HEK293 (cell line): ENCODE data around the gene BCAS2.

ENCODE experiments used
- CTCF ChIA-PET: fragments of 350-600 bp; formaldehyde crosslinking; extraction: SDS; loops from one replicate; lab custom pipeline; 2021; ENCODE audit warnings: antibody characterized with exemption; lab: Yijun Ruan, JAX
- POLR2A ChIA-PET: fragments of 300-600 bp; formaldehyde crosslinking; extraction: SDS; loops from one replicate; lab custom pipeline; 2020; ENCODE audit warnings: antibody characterized with exemption, inconsistent platforms; lab: Yijun Ruan, JAX
- H3K27ac ChIP-seq: fragments of 200-500 bp; sonication (Bioruptor generic); 2 replicates; pipeline ENCODE4 v1.5.1; 2014; ENCODE audit warnings: low read depth, low read length, control low read depth, inconsistent platforms; ENCODE audit errors: extremely low read depth
- H3K36me3 ChIP-seq, 2 experiments: fragments of 200-500 bp in 1 of 2; sonication (Bioruptor generic) in 1 of 2; 1 replicate in 1 of 2; 2 replicates in 1 of 2; pipeline ENCODE4 v1.5.1; 2014 to 2017; ENCODE audit warnings: inconsistent platforms in 2 of 2, low read length in 2 of 2; ENCODE audit not compliant: control insufficient read depth in 2 of 2, insufficient read depth in 1 of 2
- H3K4me1 ChIP-seq: fragments of 200-500 bp; sonication (Bioruptor generic); 2 replicates; pipeline ENCODE4 v1.5.1; 2014; ENCODE audit warnings: mild to moderate bottlenecking, low read length, inconsistent platforms; ENCODE audit not compliant: control insufficient read depth, insufficient read depth
- H3K4me3 ChIP-seq: 2 replicates; pipeline ENCODE4 v1.5.1; 2011; ENCODE audit warnings: low read depth, mild to moderate bottlenecking, control low read depth, low read length, moderate library complexity
- H3K9me3 ChIP-seq: fragments of 200-500 bp; sonication (Bioruptor generic); 2 replicates; pipeline ENCODE4 v1.5.1; 2014; ENCODE audit warnings: low read depth, low read length, inconsistent platforms; ENCODE audit not compliant: control insufficient read depth, insufficient read depth
- ATF2 ChIP-seq: fragments of 450-650 bp; formaldehyde crosslinking; IDR thresholded peaks from 2 replicates; pipeline ENCODE4 v1.5.1; 2016; ENCODE audit warnings: missing biosample characterization, missing genetic modification characterization, low read depth
- FEZF1 ChIP-seq: fragments of 450-650 bp; formaldehyde crosslinking; IDR thresholded peaks from 2 replicates; pipeline ENCODE4 v1.5.1; 2016; ENCODE audit warnings: missing biosample characterization, missing genetic modification characterization
- GFI1B ChIP-seq: fragments of 450-650 bp; formaldehyde crosslinking; IDR thresholded peaks from 2 replicates; pipeline ENCODE4 v1.5.1; 2016; ENCODE audit warnings: missing biosample characterization, missing genetic modification characterization
- GLIS1 ChIP-seq: fragments of 450-650 bp; formaldehyde crosslinking; IDR thresholded peaks from 2 replicates; pipeline ENCODE4 v1.5.1; 2016; ENCODE audit warnings: missing biosample characterization, missing genetic modification characterization
- HOXA7 ChIP-seq: sonication (generic); formaldehyde crosslinking; IDR thresholded peaks from 2 replicates; pipeline ENCODE4 v1.8.1; 2022; ENCODE audit warnings: missing genetic modification reagents, borderline replicate concordance
- KLF8 ChIP-seq: fragments of 450-650 bp; formaldehyde crosslinking; IDR thresholded peaks from 2 replicates; pipeline ENCODE4 v1.5.1; 2016; ENCODE audit warnings: missing biosample characterization, missing genetic modification characterization
- PBX3 ChIP-seq: sonication (generic); formaldehyde crosslinking; IDR thresholded peaks from 2 replicates; pipeline ENCODE4 v1.8.1; 2022; ENCODE audit warnings: mild to moderate bottlenecking, moderate library complexity, missing genetic modification reagents
- WT1 ChIP-seq: fragments of 450-650 bp; formaldehyde crosslinking; IDR thresholded peaks from 2 replicates; pipeline ENCODE4 v1.5.1; 2016; ENCODE audit warnings: missing biosample characterization, missing genetic modification characterization
- ZBTB21 ChIP-seq: fragments of 450-650 bp; formaldehyde crosslinking; IDR thresholded peaks from 2 replicates; pipeline ENCODE4 v1.5.1; 2017; ENCODE audit warnings: missing biosample characterization, missing genetic modification characterization
- ZFHX2 ChIP-seq: fragments of 450-650 bp; formaldehyde crosslinking; conservative IDR thresholded peaks from 2 replicates; pipeline ENCODE4 v1.5.1; 2016; ENCODE audit warnings: missing biosample characterization, missing genetic modification characterization
- ZNF2 ChIP-seq: fragments of 450-650 bp; formaldehyde crosslinking; IDR thresholded peaks from 2 replicates; pipeline ENCODE4 v1.5.1; 2016; ENCODE audit warnings: missing biosample characterization, missing genetic modification characterization
- ZNF211 ChIP-seq: fragments of 450-650 bp; formaldehyde crosslinking; IDR thresholded peaks from 2 replicates; pipeline ENCODE4 v1.5.1; 2016; ENCODE audit warnings: low read depth, missing biosample characterization, missing genetic modification characterization
- ZNF214 ChIP-seq: fragments of 450-650 bp; formaldehyde crosslinking; IDR thresholded peaks from 2 replicates; pipeline ENCODE4 v1.5.1; 2017; ENCODE audit warnings: missing biosample characterization, mild to moderate bottlenecking, missing genetic modification characterization, borderline replicate concordance
- ZNF221 ChIP-seq: fragments of 450-650 bp; formaldehyde crosslinking; IDR thresholded peaks from 2 replicates; pipeline ENCODE4 v1.5.1; 2017; ENCODE audit warnings: missing biosample characterization, missing genetic modification characterization, borderline replicate concordance
- ZNF223 ChIP-seq: fragments of 450-650 bp; formaldehyde crosslinking; IDR thresholded peaks from 2 replicates; pipeline ENCODE4 v1.5.1; 2016; ENCODE audit warnings: missing biosample characterization, missing genetic modification characterization
- ZNF23 ChIP-seq: fragments of 450-650 bp; formaldehyde crosslinking; IDR thresholded peaks from 2 replicates; pipeline ENCODE4 v1.5.1; 2016; ENCODE audit warnings: missing biosample characterization, missing genetic modification characterization, borderline replicate concordance
- ZNF302 ChIP-seq: fragments of 450-650 bp; formaldehyde crosslinking; IDR thresholded peaks from 2 replicates; pipeline ENCODE4 v1.5.1; 2016; ENCODE audit warnings: missing biosample characterization, missing genetic modification characterization, low read depth
- ZNF335 ChIP-seq: fragments of 450-650 bp; formaldehyde crosslinking; conservative IDR thresholded peaks from 2 replicates; pipeline ENCODE4 v1.5.1; 2016; ENCODE audit warnings: missing biosample characterization, missing genetic modification characterization
- ZNF341 ChIP-seq: fragments of 450-650 bp; formaldehyde crosslinking; IDR thresholded peaks from 2 replicates; pipeline ENCODE4; 2016; ENCODE audit warnings: low read depth, missing biosample characterization, missing genetic modification characterization
- ZNF391 ChIP-seq: fragments of 450-650 bp; formaldehyde crosslinking; IDR thresholded peaks from 2 replicates; pipeline ENCODE4 v1.5.1; 2016; ENCODE audit warnings: low read depth, missing biosample characterization, missing genetic modification characterization, borderline replicate concordance
- ZNF426 ChIP-seq: fragments of 450-650 bp; formaldehyde crosslinking; IDR thresholded peaks from 2 replicates; pipeline ENCODE4 v1.5.1; 2017; ENCODE audit warnings: missing biosample characterization, missing genetic modification characterization, mild to moderate bottlenecking, inconsistent platforms, moderate library complexity
- ZNF549 ChIP-seq: fragments of 450-650 bp; IDR thresholded peaks from 2 replicates; pipeline ENCODE4 v1.5.1; 2018; ENCODE audit warnings: missing biosample characterization, missing genetic modification characterization, mild to moderate bottlenecking, inconsistent platforms, moderate library complexity
- ZNF585B ChIP-seq: fragments of 450-650 bp; formaldehyde crosslinking; IDR thresholded peaks from 2 replicates; pipeline ENCODE4 v1.5.1; 2016; ENCODE audit warnings: missing biosample characterization, missing genetic modification characterization
- ZNF624 ChIP-seq: fragments of 450-650 bp; formaldehyde crosslinking; IDR thresholded peaks from 2 replicates; pipeline ENCODE4 v1.5.1; 2017; ENCODE audit warnings: missing biosample characterization, missing genetic modification characterization
- ZNF654 ChIP-seq: fragments of 450-650 bp; formaldehyde crosslinking; IDR thresholded peaks from 2 replicates; pipeline ENCODE4 v1.5.1; 2016; ENCODE audit warnings: low read depth, missing biosample characterization, missing genetic modification characterization
- ZNF658 ChIP-seq: fragments of 450-650 bp; formaldehyde crosslinking; IDR thresholded peaks from 2 replicates; pipeline ENCODE4; 2016; ENCODE audit warnings: missing biosample characterization, missing genetic modification characterization
- ZNF776 ChIP-seq: fragments of 450-650 bp; formaldehyde crosslinking; IDR thresholded peaks from 2 replicates; pipeline ENCODE4 v1.5.0; 2017; ENCODE audit warnings: missing biosample characterization, missing genetic modification characterization, borderline replicate concordance
- ZNF792 ChIP-seq: fragments of 450-650 bp; formaldehyde crosslinking; IDR thresholded peaks from 2 replicates; pipeline ENCODE4 v1.5.1; 2016; ENCODE audit warnings: missing biosample characterization, missing genetic modification characterization
- TF ChIP-seq, protein P1 (sequence below): fragments of 450-650 bp; formaldehyde crosslinking; IDR thresholded peaks from 2 replicates; pipeline ENCODE4 v1.5.1; 2016; ENCODE audit warnings: missing biosample characterization, missing genetic modification characterization
- TF ChIP-seq, protein P2 (sequence below): fragments of 450-650 bp; formaldehyde crosslinking; IDR thresholded peaks from 2 replicates; pipeline ENCODE4 v1.5.1; 2016; ENCODE audit warnings: missing biosample characterization, missing genetic modification characterization, borderline replicate concordance

Gene BCAS2

DNA sequence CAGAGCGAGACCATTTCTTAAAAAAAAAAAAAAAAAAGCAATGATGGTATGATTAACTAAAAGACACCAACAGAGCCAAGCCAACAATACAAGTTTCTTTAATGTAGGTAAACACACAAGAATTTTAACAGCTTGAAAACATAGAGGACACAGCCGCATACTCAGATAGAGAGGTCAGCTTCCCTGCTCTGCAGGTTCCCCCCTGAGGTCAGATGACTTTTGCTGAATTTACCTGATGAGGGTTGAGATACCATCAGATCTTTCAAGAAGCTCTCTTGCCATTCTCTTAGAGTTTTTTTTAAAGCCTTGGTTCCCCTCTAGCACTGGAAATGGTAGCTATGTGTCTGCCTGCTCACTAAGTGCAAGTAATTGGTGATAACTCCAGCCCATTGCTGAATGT lies 31.1 kb downstream of the BCAS2 start:
- TF ChIP-seq ZNF23 (no peak), PBX3 (CRISPR knock-in tag) (no peak), ATF2 (no peak), ZNF624 (no peak), ZNF792 (tag by site-specific recombination) (no peak), ZBTB21 (tag by site-specific recombination) (no peak), ZNF585B (tag by site-specific recombination) (no peak), FEZF1 (tag by site-specific recombination) (no peak), WT1 (tag by site-specific recombination) (no peak), ZNF221 (tag by site-specific recombination) (no peak), ZNF658 (tag by site-specific recombination) (no peak), GFI1B (tag by site-specific recombination) (no peak), ZNF776 (tag by site-specific recombination) (no peak), ZNF654 (tag by site-specific recombination) (no peak), ZNF223 (tag by site-specific recombination) (no peak), GLIS1 (tag by site-specific recombination) (no peak), ZNF341 (tag by site-specific recombination) (no peak), HOXA7 (CRISPR knock-in tag) (no peak), ZNF426 (tag by site-specific recombination) (no peak)
- Histone ChIP-seq H3K4me1 (no peaks in the 10 kb centered on the region), H3K9me3 (no peaks in the 10 kb centered on the region), H3K27ac (no peak overlapping the region), H3K36me3 (no peaks in the 10 kb centered on the region), H3K4me3 (no peak overlapping the region)
- CTCF ChIA-PET, result interaction anchor here (0.6 kb wide), 1 partner anchor 20 kb away, joined by 3 read pairs; no protein-coding TSS in a partner anchor
- POLR2A ChIA-PET, result interaction anchor here (0.7 kb wide), 1 partner anchor 9 kb away, joined by 4 read pairs; no protein-coding TSS in a partner anchor

GRCh38 chr1:114549137-114549536 lies 32.3 kb downstream of the BCAS2 start:
- CTCF ChIA-PET, result interaction anchor here (0.6 to 0.7 kb wide), 2 partner anchors 231 to 248 kb away, joined by 3 to 5 read pairs; no protein-coding TSS in a partner anchor
- H3K36me3 ChIP-seq, result no peaks in the 10 kb centered on the region
- H3K4me3 ChIP-seq, result no peak overlapping the region
- POLR2A ChIA-PET, result no interaction called here
- TF ChIP-seq, protein P1, sequence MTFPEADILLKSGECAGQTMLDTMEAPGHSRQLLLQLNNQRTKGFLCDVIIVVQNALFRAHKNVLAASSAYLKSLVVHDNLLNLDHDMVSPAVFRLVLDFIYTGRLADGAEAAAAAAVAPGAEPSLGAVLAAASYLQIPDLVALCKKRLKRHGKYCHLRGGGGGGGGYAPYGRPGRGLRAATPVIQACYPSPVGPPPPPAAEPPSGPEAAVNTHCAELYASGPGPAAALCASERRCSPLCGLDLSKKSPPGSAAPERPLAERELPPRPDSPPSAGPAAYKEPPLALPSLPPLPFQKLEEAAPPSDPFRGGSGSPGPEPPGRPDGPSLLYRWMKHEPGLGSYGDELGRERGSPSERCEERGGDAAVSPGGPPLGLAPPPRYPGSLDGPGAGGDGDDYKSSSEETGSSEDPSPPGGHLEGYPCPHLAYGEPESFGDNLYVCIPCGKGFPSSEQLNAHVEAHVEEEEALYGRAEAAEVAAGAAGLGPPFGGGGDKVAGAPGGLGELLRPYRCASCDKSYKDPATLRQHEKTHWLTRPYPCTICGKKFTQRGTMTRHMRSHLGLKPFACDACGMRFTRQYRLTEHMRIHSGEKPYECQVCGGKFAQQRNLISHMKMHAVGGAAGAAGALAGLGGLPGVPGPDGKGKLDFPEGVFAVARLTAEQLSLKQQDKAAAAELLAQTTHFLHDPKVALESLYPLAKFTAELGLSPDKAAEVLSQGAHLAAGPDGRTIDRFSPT (tag by site-specific recombination), result no peak
- no peak for TF ChIP-seq ZNF211 (tag by site-specific recombination)
- no peak for TF ChIP-seq ZNF302
- TF ChIP-seq ZFHX2 (tag by site-specific recombination), result no peak
- no peak for TF ChIP-seq ZNF2 (tag by site-specific recombination)
- TF ChIP-seq ZNF391 (tag by site-specific recombination), result no peak
- TF ChIP-seq KLF8 (tag by site-specific recombination), result no peak
- no peak for TF ChIP-seq ZNF214 (tag by site-specific recombination)
- TF ChIP-seq, protein P2, sequence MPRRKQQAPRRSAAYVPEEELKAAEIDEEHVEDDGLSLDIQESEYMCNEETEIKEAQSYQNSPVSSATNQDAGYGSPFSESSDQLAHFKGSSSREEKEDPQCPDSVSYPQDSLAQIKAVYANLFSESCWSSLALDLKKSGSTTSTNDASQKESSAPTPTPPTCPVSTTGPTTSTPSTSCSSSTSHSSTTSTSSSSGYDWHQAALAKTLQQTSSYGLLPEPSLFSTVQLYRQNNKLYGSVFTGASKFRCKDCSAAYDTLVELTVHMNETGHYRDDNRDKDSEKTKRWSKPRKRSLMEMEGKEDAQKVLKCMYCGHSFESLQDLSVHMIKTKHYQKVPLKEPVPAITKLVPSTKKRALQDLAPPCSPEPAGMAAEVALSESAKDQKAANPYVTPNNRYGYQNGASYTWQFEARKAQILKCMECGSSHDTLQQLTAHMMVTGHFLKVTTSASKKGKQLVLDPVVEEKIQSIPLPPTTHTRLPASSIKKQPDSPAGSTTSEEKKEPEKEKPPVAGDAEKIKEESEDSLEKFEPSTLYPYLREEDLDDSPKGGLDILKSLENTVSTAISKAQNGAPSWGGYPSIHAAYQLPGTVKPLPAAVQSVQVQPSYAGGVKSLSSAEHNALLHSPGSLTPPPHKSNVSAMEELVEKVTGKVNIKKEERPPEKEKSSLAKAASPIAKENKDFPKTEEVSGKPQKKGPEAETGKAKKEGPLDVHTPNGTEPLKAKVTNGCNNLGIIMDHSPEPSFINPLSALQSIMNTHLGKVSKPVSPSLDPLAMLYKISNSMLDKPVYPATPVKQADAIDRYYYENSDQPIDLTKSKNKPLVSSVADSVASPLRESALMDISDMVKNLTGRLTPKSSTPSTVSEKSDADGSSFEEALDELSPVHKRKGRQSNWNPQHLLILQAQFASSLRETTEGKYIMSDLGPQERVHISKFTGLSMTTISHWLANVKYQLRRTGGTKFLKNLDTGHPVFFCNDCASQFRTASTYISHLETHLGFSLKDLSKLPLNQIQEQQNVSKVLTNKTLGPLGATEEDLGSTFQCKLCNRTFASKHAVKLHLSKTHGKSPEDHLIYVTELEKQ (tag by site-specific recombination), result no peak
- no peak for TF ChIP-seq ZNF549 (tag by site-specific recombination)
- TF ChIP-seq ZNF335 (tag by site-specific recombination), result no peak
- TF ChIP-seq, all 188 proteins: peak for 0
- no peaks in the 10 kb centered on the region for H3K9me3 ChIP-seq
- no peak overlapping the region for H3K27ac ChIP-seq
- no peaks in the 10 kb centered on the region for H3K4me1 ChIP-seq
